Subcutaneous adipose tissue (tissue), 4 donors: Measurements from ENCODE around the gene LRP3. TPM values are rescaled to one million over a fixed set of nuclear protein-coding genes. Genes with fewer than 3 reads are reported as not detected.

Experiments used
- CTCF ChIP-seq: fragments of 450-650 bp; IDR thresholded peaks from one replicate; pipeline ENCODE4 v1.5.1; 2016; ENCODE audit warnings: low read depth, mild to moderate bottlenecking, control low read depth, antibody characterized with exemption, moderate library complexity
- total RNA-seq, 4 donors: library from RNA; depleted of rRNA; stranded (reverse); fragments of >200 nt; gene quantifications; one replicate each; pipeline ENCODE4 v1.1.0, GENCODE V29; 2016

Gene LRP3
- total RNA-seq, 4 donors from 2014 or later = 15.0 to 40.3 (median 20.0) TPM

GRCh38 chr19:33226550-33227241 is 32.6 kb downstream of the LRP3 start:
- TF ChIP-seq CTCF = no peak

- TF ChIP-seq CTCF = no peak
Measured at GRCh38 chr19:33227242-33227650, 33.1 kb downstream of the LRP3 start.

GRCh38 chr19:33227870-33228599 is 33.9 kb downstream of the LRP3 start:
- no peak for TF ChIP-seq CTCF

GRCh38 chr19:33229962-33230361 is 35.8 kb downstream of the LRP3 start:
- no peak for TF ChIP-seq CTCF

- no peak for TF ChIP-seq CTCF
Measured at GRCh38 chr19:33231511-33231910, 37.4 kb downstream of the LRP3 start.

GRCh38 chr19:33232656-33233055 is 38.5 kb downstream of the LRP3 start:
- no peak for TF ChIP-seq CTCF

GRCh38 chr19:33233056-33233873 is 39.1 kb downstream of the LRP3 start:
- TF ChIP-seq CTCF = no peak
